ENCODE results near the gene NRXN2. TPM values are rescaled to one million over a fixed set of nuclear protein-coding genes. Genes with fewer than 3 reads are reported as not detected.
A peak's percentile ranks its signal among the peaks of the same experiment; 100 is the strongest.
"Not testable (repeated sequence)": the region's sequence is repeated elsewhere in the genome, so short reads cannot be mapped to it uniquely, and the experiment has no call there.

Gene NRXN2
- polyA plus RNA-seq, 3 donors, result 13.1 to 25.8 (median 23.4) TPM

GRCh38 chr11:64715110-64715509 lies 7.9 kb downstream of the NRXN2 start:
- DNase-seq (ENCODE audit: extremely low read depth in 1 of 11, low read depth in 9 of 11, low spot score in 4 of 11), result no peak

- no peak for DNase-seq (ENCODE audit: extremely low read depth in 1 of 11, low read depth in 9 of 11, low spot score in 4 of 11)
Measured at GRCh38 chr11:64714666-64715065, 8.3 kb downstream of the NRXN2 start.

GRCh38 chr11:64713781-64714363 lies 9.1 kb downstream of the NRXN2 start:
- DNase-seq (ENCODE audit: extremely low read depth in 1 of 11, low read depth in 9 of 11, low spot score in 4 of 11), result no peak

GRCh38 chr11:64713016-64713707 lies 9.8 kb downstream of the NRXN2 start:
- peak in 3 of 11 donors; percentile 56 to 67 (median 62) for DNase-seq (ENCODE audit: extremely low read depth in 1 of 11, low read depth in 9 of 11, low spot score in 4 of 11)

- no peak for DNase-seq (ENCODE audit: extremely low read depth in 1 of 11, low read depth in 9 of 11, low spot score in 4 of 11)
Measured at GRCh38 chr11:64712430-64713015, 10.5 kb downstream of the NRXN2 start.

- no peak for DNase-seq (ENCODE audit: extremely low read depth in 1 of 11, low read depth in 9 of 11, low spot score in 4 of 11)
Measured at GRCh38 chr11:64711956-64712362, 11.0 kb downstream of the NRXN2 start.

GRCh38 chr11:64711138-64711955 lies 11.7 kb downstream of the NRXN2 start:
- DNase-seq (ENCODE audit: extremely low read depth in 1 of 11, low read depth in 9 of 11, low spot score in 4 of 11), result no peak

- no peak for DNase-seq (ENCODE audit: extremely low read depth in 1 of 11, low read depth in 9 of 11, low spot score in 4 of 11)
Measured at GRCh38 chr11:64710418-64711137, 12.4 kb downstream of the NRXN2 start.

GRCh38 chr11:64705501-64705900 lies 17.5 kb downstream of the NRXN2 start:
- DNase-seq (ENCODE audit: extremely low read depth in 1 of 11, low read depth in 9 of 11, low spot score in 4 of 11), result no peak

- DNase-seq (ENCODE audit: extremely low read depth in 1 of 11, low read depth in 9 of 11, low spot score in 4 of 11), result no peak
Measured at GRCh38 chr11:64703048-64703447, 19.9 kb downstream of the NRXN2 start.

GRCh38 chr11:64701956-64702355 lies 21.0 kb downstream of the NRXN2 start:
- DNase-seq (ENCODE audit: extremely low read depth in 1 of 11, low read depth in 9 of 11, low spot score in 4 of 11), result not testable (repeated sequence)

- no peak for DNase-seq (ENCODE audit: extremely low read depth in 1 of 11, low read depth in 9 of 11, low spot score in 4 of 11)
Measured at GRCh38 chr11:64698427-64698826, 24.6 kb downstream of the NRXN2 start.

GRCh38 chr11:64697663-64698375 lies 25.2 kb downstream of the NRXN2 start:
- DNase-seq (ENCODE audit: extremely low read depth in 1 of 11, low read depth in 9 of 11, low spot score in 4 of 11), result no peak

- DNase-seq (ENCODE audit: extremely low read depth in 1 of 11, low read depth in 9 of 11, low spot score in 4 of 11), result no peak
Measured at GRCh38 chr11:64696045-64696444, 27.0 kb downstream of the NRXN2 start.

GRCh38 chr11:64695548-64695947 lies 27.4 kb downstream of the NRXN2 start:
- no peak for DNase-seq (ENCODE audit: extremely low read depth in 1 of 11, low read depth in 9 of 11, low spot score in 4 of 11)

GRCh38 chr11:64694821-64695365 lies 28.1 kb downstream of the NRXN2 start:
- peak in 6 of 11 donors; percentile 50 to 78 (median 74) for DNase-seq (ENCODE audit: extremely low read depth in 1 of 11, low read depth in 9 of 11, low spot score in 4 of 11)

- no peak for DNase-seq (ENCODE audit: extremely low read depth in 1 of 11, low read depth in 9 of 11, low spot score in 4 of 11)
Measured at GRCh38 chr11:64694026-64694755, 28.8 kb downstream of the NRXN2 start.

Measured in renal cortex interstitium (tissue), 11 donors.